Measurements from ENCODE around the gene MARCHF5.
"Not testable (repeated sequence)": the region's sequence is repeated elsewhere in the genome, so short reads cannot be mapped to it uniquely, and the experiment has no call there.

The MARCHF5 gene

GRCh38 chr10:92305133-92306072, 14.4 kb downstream of the MARCHF5 start:
- no peak for DNase-seq (ENCODE audit: low spot score)

- no peak for DNase-seq (ENCODE audit: low spot score)
Observed at GRCh38 chr10:92309272-92309671, 18.3 kb downstream of the MARCHF5 start.

GRCh38 chr10:92313750-92314149, 22.8 kb downstream of the MARCHF5 start:
- no peak for DNase-seq (ENCODE audit: low spot score)

- no peak for DNase-seq (ENCODE audit: low spot score)
Observed at GRCh38 chr10:92316610-92317009, 25.6 kb downstream of the MARCHF5 start.

GRCh38 chr10:92323079-92323478, 32.1 kb downstream of the MARCHF5 start:
- DNase-seq (ENCODE audit: low spot score), result no peak

- no peak for DNase-seq (ENCODE audit: low spot score)
Observed at GRCh38 chr10:92327445-92328433, 36.8 kb downstream of the MARCHF5 start.

- no peak for DNase-seq (ENCODE audit: low spot score)
Observed at GRCh38 chr10:92328993-92329392, 38.0 kb downstream of the MARCHF5 start.

- DNase-seq (ENCODE audit: low spot score), result not testable (repeated sequence)
Observed at GRCh38 chr10:92329927-92330326, 39.0 kb downstream of the MARCHF5 start.

- DNase-seq (ENCODE audit: low spot score), result no peak
Observed at GRCh38 chr10:92342796-92343195, 51.8 kb downstream of the MARCHF5 start.

GRCh38 chr10:92345575-92345974, 54.6 kb downstream of the MARCHF5 start:
- not testable (repeated sequence) for DNase-seq (ENCODE audit: low spot score)

GRCh38 chr10:92347035-92347676, 56.2 kb downstream of the MARCHF5 start:
- not testable (repeated sequence) for DNase-seq (ENCODE audit: low spot score)

- no peak for DNase-seq (ENCODE audit: low spot score)
Observed at GRCh38 chr10:92350411-92350810, 59.4 kb downstream of the MARCHF5 start.

GRCh38 chr10:92354587-92354986, 63.6 kb downstream of the MARCHF5 start:
- DNase-seq (ENCODE audit: low spot score), result no peak

- no peak for DNase-seq (ENCODE audit: low spot score)
Observed at GRCh38 chr10:92356041-92356440, 65.1 kb downstream of the MARCHF5 start.

GRCh38 chr10:92363498-92363897, 72.5 kb downstream of the MARCHF5 start:
- no peak for DNase-seq (ENCODE audit: low spot score)

GRCh38 chr10:92366412-92367021, 75.5 kb downstream of the MARCHF5 start:
- DNase-seq (ENCODE audit: low spot score), result no peak

- no peak for DNase-seq (ENCODE audit: low spot score)
Observed at GRCh38 chr10:92377962-92378361, 87.0 kb downstream of the MARCHF5 start.

- no peak for DNase-seq (ENCODE audit: low spot score)
Observed at GRCh38 chr10:92381543-92381954, 90.6 kb downstream of the MARCHF5 start.

- DNase-seq (ENCODE audit: low spot score), result no peak
Observed at GRCh38 chr10:92382631-92383030, 91.7 kb downstream of the MARCHF5 start.

- no peak for DNase-seq (ENCODE audit: low spot score)
Observed at GRCh38 chr10:92384741-92385140, 93.8 kb downstream of the MARCHF5 start.

GRCh38 chr10:92385831-92386230, 94.9 kb downstream of the MARCHF5 start:
- no peak for DNase-seq (ENCODE audit: low spot score)
